Panc1 (cell line): Measurements from ENCODE around the gene GFI1B. TPM values are rescaled to one million over a fixed set of nuclear protein-coding genes. Genes with fewer than 3 reads are reported as not detected.

ENCODE experiments used
- ATAC-seq: fragments of 200-7000 bp; cut with Tn5 transposase; 2 replicates; pipeline ENCODE4 v1.9.1; 2020; ENCODE audit warnings: mild to moderate bottlenecking, moderate library complexity
- BruUV-seq: library from RNA; stranded (reverse); fragments of 400-500 nt; replicated peaks from 2 replicates; lab custom pipeline; 2021; lab: Mats Ljungman, UMichigan
- CTCF ChIA-PET: fragments of 300-600 bp; sonication (Branson Sonifier 250); formaldehyde crosslinking; loops from one replicate; lab custom pipeline; 2022; ENCODE audit warnings: antibody characterized with exemption; lab: Charles Lee
- POLR2A ChIA-PET: fragments of 300-600 bp; sonication (Branson Sonifier 250); formaldehyde crosslinking; loops from one replicate; lab custom pipeline; 2022; ENCODE audit warnings: antibody characterized with exemption; lab: Charles Lee
- DNase-seq: peaks from one replicate; pipeline ENCODE4 v3.0.0-alpha.2; 2010; ENCODE audit warnings: low read depth, low spot score
- H3K27ac ChIP-seq: 2 replicates; pipeline ENCODE4 v1.5.1; 2011; ENCODE audit warnings: mild to moderate bottlenecking, low read length, inconsistent platforms
- H3K27me3 ChIP-seq: fragments of 200-500 bp; sonication (Bioruptor generic); 2 replicates; pipeline ENCODE4 v1.6.0; 2014; ENCODE audit warnings: low read length, inconsistent platforms; ENCODE audit not compliant: control insufficient read depth, insufficient read depth
- H3K36me3 ChIP-seq: fragments of 200-500 bp; sonication (Bioruptor generic); 2 replicates; pipeline ENCODE4 v1.5.1; 2014; ENCODE audit warnings: inconsistent platforms, mild to moderate bottlenecking, low read length, moderate library complexity; ENCODE audit not compliant: control insufficient read depth, insufficient read depth
- H3K4me1 ChIP-seq: 2 replicates; pipeline ENCODE4 v1.5.1; 2011; ENCODE audit warnings: inconsistent platforms, mild to moderate bottlenecking, low read length, moderate library complexity; ENCODE audit not compliant: control insufficient read depth, insufficient read depth
- H3K4me3 ChIP-seq, 2 experiments: 2 replicates each; pipeline ENCODE4 v1.5.1; 2011 to 2012; ENCODE audit warnings: low read depth in 2 of 2, low read length in 2 of 2, mild to moderate bottlenecking in 2 of 2, inconsistent platforms in 1 of 2, moderate library complexity in 1 of 2
- H3K9me3 ChIP-seq: fragments of 200-500 bp; sonication (Bioruptor generic); 2 replicates; pipeline ENCODE4 v1.5.1; 2014; ENCODE audit warnings: low read depth, mild to moderate bottlenecking, inconsistent platforms, low read length, moderate library complexity; ENCODE audit not compliant: control insufficient read depth, insufficient read depth
- POLR2AphosphoS5 ChIP-seq: IDR thresholded peaks from 2 replicates; pipeline ENCODE4 v1.6.1; 2012; ENCODE audit warnings: mild to moderate bottlenecking, low read depth, low read length, moderate library complexity
- SIN3A ChIP-seq: IDR thresholded peaks from 2 replicates; pipeline ENCODE4 v1.6.1; 2012; ENCODE audit warnings: low read depth, mild to moderate bottlenecking, low read length, moderate library complexity, borderline replicate concordance; ENCODE audit not compliant: insufficient read depth
- TCF7L2 ChIP-seq: IDR thresholded peaks from 2 replicates; pipeline ENCODE4 v1.6.1; 2011; ENCODE audit warnings: mild to moderate bottlenecking, low read depth, low read length, inconsistent platforms
- in situ Hi-C: cut with HindIII; loops from 2 replicates; pipeline ENCODE4 v1.10.0; 2016; ENCODE audit warnings: low sequenced_read_pairs, low pct_unique_long_range_greater_than_20kb
- intact Hi-C: fragments of 100-400 bp; cut with micrococcal nuclease; formaldehyde crosslinking; loops from one replicate; pipeline ENCODE4 v1.10.0; 2022; ENCODE audit not compliant: unreplicated experiment
- total RNA-seq: library from RNA; stranded (reverse); gene quantifications from one replicate; pipeline ENCODE4 v1.2.1, GENCODE V29; 2021; ENCODE audit not compliant: unreplicated experiment
- TF ChIP-seq, protein P1 (sequence below), 2 experiments: IDR thresholded peaks; 2 replicates each; pipeline ENCODE4 v1.6.1; 2011 to 2012; ENCODE audit warnings: low read depth in 2 of 2, control low read depth in 1 of 2, low read length in 1 of 2, mild to moderate bottlenecking in 1 of 2, moderate library complexity in 1 of 2; ENCODE audit not compliant: insufficient read depth in 1 of 2
- TF ChIP-seq, protein P2 (sequence below): fragments of 450-650 bp; IDR thresholded peaks from 2 replicates; pipeline ENCODE4 v1.5.1; 2017; ENCODE audit warnings: mild to moderate bottlenecking

Gene GFI1B
- total RNA-seq, 1 experiment from 2014 or later, result 0.08 TPM

DNA sequence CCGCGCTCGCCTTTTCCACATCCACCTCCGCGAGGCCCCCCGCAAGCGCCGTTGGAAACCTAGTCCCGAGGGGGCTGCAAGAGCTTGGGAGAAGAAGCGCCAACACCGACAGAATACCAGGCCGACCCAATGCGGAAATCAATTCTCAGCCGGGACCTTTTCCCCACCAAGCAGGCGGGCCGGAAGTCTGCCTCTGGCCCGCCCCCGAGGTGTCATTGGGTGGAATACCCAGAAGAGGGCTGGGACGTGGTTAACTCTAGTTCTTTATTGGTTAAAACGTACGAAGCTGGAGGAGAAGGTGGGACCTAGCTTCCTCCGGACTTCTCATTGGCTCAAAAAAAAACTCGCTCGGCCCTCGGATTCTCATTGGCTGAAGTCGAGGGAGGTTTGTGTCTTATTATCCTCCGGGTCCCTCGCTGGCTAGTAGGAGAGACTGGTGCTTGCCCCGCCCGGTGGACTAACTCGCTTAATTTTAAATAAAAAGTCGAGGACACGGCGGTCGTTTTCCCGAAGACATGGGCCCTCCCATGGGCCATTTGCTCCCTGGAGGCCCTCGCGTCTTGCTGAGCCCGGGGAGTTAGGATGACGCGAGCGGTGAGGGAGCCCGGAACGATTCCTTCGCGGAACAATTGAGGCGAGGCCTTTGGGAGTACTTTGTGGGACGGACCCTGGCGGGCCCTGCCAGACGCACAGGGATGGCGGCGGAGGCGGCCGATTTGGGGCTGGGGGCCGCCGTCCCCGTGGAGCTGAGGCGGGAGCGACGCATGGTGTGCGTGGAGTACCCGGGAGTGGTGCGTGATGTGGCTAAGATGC is 52.0 kb downstream of the GFI1B start, which contains the start of gene GTF3C5:
TSS of gene GTF3C5 (plus strand) at position 681 of the 813 bp plus-strand sequence. CDS start at position 696, 15 bp downstream.
- no peaks in the 10 kb centered on the region for H3K9me3 ChIP-seq
- ATAC-seq (peak; percentile 98), DNase-seq (peak; percentile 94)
- no peaks in the 10 kb centered on the region; the same call in 1 of the 2 replicates for H3K4me1 ChIP-seq
- intact Hi-C loops (no loop called here), in situ Hi-C loops (no loop called here)
- TF ChIP-seq TCF7L2 (no peak), SIN3A (peak; percentile 67; the same call in 1 of the 2 replicates), POLR2AphosphoS5 (peak; percentile 77)
- TF ChIP-seq, protein P1, sequence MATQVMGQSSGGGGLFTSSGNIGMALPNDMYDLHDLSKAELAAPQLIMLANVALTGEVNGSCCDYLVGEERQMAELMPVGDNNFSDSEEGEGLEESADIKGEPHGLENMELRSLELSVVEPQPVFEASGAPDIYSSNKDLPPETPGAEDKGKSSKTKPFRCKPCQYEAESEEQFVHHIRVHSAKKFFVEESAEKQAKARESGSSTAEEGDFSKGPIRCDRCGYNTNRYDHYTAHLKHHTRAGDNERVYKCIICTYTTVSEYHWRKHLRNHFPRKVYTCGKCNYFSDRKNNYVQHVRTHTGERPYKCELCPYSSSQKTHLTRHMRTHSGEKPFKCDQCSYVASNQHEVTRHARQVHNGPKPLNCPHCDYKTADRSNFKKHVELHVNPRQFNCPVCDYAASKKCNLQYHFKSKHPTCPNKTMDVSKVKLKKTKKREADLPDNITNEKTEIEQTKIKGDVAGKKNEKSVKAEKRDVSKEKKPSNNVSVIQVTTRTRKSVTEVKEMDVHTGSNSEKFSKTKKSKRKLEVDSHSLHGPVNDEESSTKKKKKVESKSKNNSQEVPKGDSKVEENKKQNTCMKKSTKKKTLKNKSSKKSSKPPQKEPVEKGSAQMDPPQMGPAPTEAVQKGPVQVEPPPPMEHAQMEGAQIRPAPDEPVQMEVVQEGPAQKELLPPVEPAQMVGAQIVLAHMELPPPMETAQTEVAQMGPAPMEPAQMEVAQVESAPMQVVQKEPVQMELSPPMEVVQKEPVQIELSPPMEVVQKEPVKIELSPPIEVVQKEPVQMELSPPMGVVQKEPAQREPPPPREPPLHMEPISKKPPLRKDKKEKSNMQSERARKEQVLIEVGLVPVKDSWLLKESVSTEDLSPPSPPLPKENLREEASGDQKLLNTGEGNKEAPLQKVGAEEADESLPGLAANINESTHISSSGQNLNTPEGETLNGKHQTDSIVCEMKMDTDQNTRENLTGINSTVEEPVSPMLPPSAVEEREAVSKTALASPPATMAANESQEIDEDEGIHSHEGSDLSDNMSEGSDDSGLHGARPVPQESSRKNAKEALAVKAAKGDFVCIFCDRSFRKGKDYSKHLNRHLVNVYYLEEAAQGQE (IDR thresholded peaks at IDR 0.05; ENCODE audit: insufficient read depth in 1 of 2, low read depth in 2 of 2, low read length in 1 of 2), result no peak
- TF ChIP-seq, protein P2, sequence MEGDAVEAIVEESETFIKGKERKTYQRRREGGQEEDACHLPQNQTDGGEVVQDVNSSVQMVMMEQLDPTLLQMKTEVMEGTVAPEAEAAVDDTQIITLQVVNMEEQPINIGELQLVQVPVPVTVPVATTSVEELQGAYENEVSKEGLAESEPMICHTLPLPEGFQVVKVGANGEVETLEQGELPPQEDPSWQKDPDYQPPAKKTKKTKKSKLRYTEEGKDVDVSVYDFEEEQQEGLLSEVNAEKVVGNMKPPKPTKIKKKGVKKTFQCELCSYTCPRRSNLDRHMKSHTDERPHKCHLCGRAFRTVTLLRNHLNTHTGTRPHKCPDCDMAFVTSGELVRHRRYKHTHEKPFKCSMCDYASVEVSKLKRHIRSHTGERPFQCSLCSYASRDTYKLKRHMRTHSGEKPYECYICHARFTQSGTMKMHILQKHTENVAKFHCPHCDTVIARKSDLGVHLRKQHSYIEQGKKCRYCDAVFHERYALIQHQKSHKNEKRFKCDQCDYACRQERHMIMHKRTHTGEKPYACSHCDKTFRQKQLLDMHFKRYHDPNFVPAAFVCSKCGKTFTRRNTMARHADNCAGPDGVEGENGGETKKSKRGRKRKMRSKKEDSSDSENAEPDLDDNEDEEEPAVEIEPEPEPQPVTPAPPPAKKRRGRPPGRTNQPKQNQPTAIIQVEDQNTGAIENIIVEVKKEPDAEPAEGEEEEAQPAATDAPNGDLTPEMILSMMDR, result no peak
- peak within 1 kb of the TSS; percentile 79 to 87 for H3K4me3 ChIP-seq
- H3K36me3 ChIP-seq, result no peaks in the 10 kb centered on the region; the same call in 1 of the 2 replicates
- peak within 1 kb of the TSS; percentile 86 for H3K27ac ChIP-seq
- POLR2A ChIA-PET, result interaction anchor here (0.6 kb wide), 1 partner anchor 408 kb away, joined by 4 read pairs; no protein-coding TSS in a partner anchor
- CTCF ChIA-PET, result interaction anchor here (0.5 to 0.6 kb wide), 3 partner anchors 68 to 497 kb away, joined by 4 to 6 read pairs (median 4); partner anchors contain the start of gene CACFD1
- no peaks in the 10 kb centered on the region for H3K27me3 ChIP-seq
- BruUV-seq, result TSS peak; percentile 86

DNA sequence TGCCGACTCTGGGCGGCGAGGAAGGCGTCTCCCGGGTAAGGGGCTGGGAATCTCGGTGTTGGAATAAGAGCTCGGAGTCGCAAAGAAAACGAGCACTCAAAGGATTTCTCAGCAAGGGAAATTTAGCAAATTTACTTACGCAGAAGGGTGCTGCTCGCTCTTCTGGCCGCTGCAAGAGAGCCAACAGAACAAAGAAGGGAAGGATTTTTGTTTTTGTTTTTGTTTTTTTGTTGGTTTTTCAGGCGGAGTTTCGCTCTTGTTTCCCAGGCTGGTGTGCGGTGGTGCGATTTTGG is 52.6 kb downstream of the GFI1B start:
- no peak for ATAC-seq
- H3K27ac ChIP-seq, result peak overlapping the region; percentile 86
- H3K4me3 ChIP-seq, result peak overlapping the region; percentile 79 to 87
- H3K9me3 ChIP-seq, result no peaks in the 10 kb centered on the region
- TF ChIP-seq POLR2AphosphoS5 (no peak), TCF7L2 (no peak)
- H3K27me3 ChIP-seq, result no peaks in the 10 kb centered on the region
- no peaks in the 10 kb centered on the region; the same call in 1 of the 2 replicates for H3K4me1 ChIP-seq
- no peaks in the 10 kb centered on the region; the same call in 1 of the 2 replicates for H3K36me3 ChIP-seq
- in situ Hi-C loops (no loop called here), intact Hi-C loops (no loop called here)
- DNase-seq, result no peak
- ChIA-PET CTCF (no interaction called here), POLR2A (interaction anchor here (0.6 kb wide), 1 partner anchor 409 kb away, joined by 4 read pairs; no protein-coding TSS in a partner anchor)
- no TSS peak for BruUV-seq
